BJ (cell line): ENCODE data around the gene PSME1. TPM values are rescaled to one million over a fixed set of nuclear protein-coding genes. Genes with fewer than 3 reads are reported as not detected.

Source experiments
- CTCF ChIA-PET: fragments of 350-600 bp; formaldehyde crosslinking; extraction: SDS; loops from one replicate; lab custom pipeline; 2021; ENCODE audit warnings: antibody characterized with exemption, inconsistent platforms; lab: Yijun Ruan, JAX
- POLR2A ChIA-PET: fragments of 300-600 bp; sonication (Branson Sonifier 250); formaldehyde crosslinking; extraction: SDS; loops from one replicate; lab custom pipeline; 2021; ENCODE audit warnings: antibody characterized with exemption; lab: Charles Lee
- DNase-seq: peaks from one replicate; pipeline ENCODE4 v3.0.0-alpha.2; 2011; ENCODE audit warnings: low read depth
- H3K27me3 ChIP-seq: 2 replicates; pipeline ENCODE4 v1.6.0; 2011; ENCODE audit warnings: low read length; ENCODE audit not compliant: control insufficient read depth, insufficient read depth
- H3K36me3 ChIP-seq: 2 replicates; pipeline ENCODE4 v1.5.1; 2011; ENCODE audit warnings: low read length; ENCODE audit not compliant: control insufficient read depth, insufficient read depth
- H3K4me3 ChIP-seq: 2 replicates; pipeline ENCODE4 v1.5.1; 2011; ENCODE audit warnings: low read depth, mild to moderate bottlenecking, control low read depth, low read length
- polyA plus RNA-seq: library from polyadenylated mRNA; depleted of rRNA; stranded (reverse); fragments of >200 nt; gene quantifications from 2 replicates; pipeline ENCODE4 v1.2.3, GENCODE V29; 2011
- TF ChIP-seq, protein P1 (sequence below): IDR thresholded peaks from 2 replicates; pipeline ENCODE4 v1.5.1; 2011; ENCODE audit warnings: low read depth, mild to moderate bottlenecking, control low read depth, inconsistent platforms, low read length, moderate library complexity; ENCODE audit not compliant: insufficient read depth

PSME1 gene
- polyA plus RNA-seq, 1 experiment, result 106 TPM

DNA sequence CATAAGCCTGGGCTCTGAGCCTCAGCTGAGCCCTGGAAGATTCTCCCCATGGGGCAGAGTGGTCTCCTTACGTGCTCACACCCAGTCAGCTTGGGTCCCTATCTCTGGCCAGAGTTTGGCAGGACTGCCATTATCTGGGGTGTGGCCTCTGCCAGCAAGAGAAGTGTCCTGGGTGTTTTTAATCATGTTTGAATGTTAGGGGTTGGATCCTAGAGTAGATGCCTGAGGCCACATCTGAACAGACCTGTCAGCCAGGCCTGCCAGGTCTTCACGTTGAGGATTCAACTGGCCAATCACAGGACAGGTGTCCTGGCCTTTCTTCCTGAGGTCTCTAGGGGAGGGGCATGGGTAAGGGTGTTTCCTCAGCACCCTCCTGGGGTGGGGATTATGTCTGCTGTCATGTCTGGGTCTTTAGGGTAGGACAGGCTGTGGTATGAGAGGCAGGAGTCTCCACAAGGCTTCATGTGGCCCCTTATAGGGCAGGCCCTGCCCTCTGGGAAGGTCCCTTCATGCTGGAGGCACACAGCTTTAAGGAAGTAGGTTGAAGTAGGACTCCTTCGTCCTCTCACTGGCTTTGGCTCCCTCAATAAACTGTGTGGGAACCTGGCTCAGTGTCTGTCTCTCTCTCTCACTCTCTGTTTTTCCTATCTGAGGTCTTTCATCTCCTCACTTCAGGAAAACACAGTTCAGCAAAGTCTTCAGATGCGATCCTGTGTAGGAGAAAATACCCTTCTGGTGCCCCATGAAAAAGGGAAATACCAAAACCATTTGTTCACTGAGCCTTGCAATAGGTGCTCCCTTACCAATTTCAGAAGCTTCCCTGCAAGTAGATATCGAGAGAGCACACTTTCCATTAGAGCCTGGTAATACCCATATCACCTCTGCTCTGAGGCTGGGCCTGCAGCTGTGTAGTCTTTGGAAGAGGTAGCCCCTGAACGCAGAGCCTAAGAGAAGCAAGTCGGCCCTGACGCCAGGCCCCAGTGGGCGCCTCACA is 12.3 kb upstream of the PSME1 start:
- no peaks in the 10 kb centered on the region for H3K27me3 ChIP-seq
- TF ChIP-seq, protein P1, sequence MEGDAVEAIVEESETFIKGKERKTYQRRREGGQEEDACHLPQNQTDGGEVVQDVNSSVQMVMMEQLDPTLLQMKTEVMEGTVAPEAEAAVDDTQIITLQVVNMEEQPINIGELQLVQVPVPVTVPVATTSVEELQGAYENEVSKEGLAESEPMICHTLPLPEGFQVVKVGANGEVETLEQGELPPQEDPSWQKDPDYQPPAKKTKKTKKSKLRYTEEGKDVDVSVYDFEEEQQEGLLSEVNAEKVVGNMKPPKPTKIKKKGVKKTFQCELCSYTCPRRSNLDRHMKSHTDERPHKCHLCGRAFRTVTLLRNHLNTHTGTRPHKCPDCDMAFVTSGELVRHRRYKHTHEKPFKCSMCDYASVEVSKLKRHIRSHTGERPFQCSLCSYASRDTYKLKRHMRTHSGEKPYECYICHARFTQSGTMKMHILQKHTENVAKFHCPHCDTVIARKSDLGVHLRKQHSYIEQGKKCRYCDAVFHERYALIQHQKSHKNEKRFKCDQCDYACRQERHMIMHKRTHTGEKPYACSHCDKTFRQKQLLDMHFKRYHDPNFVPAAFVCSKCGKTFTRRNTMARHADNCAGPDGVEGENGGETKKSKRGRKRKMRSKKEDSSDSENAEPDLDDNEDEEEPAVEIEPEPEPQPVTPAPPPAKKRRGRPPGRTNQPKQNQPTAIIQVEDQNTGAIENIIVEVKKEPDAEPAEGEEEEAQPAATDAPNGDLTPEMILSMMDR, result no peak
- DNase-seq, result no peak
- H3K4me3 ChIP-seq, result no peak overlapping the region
- ChIA-PET CTCF (interaction anchor here (1.4 to 2.0 kb wide), 2 partner anchors 15 to 37 kb away, joined by 4 to 7 read pairs; partner anchors contain the start of gene IRF9), POLR2A (no interaction called here)
- peaks cover 14% of the 10 kb centered on the region for H3K36me3 ChIP-seq

DNA sequence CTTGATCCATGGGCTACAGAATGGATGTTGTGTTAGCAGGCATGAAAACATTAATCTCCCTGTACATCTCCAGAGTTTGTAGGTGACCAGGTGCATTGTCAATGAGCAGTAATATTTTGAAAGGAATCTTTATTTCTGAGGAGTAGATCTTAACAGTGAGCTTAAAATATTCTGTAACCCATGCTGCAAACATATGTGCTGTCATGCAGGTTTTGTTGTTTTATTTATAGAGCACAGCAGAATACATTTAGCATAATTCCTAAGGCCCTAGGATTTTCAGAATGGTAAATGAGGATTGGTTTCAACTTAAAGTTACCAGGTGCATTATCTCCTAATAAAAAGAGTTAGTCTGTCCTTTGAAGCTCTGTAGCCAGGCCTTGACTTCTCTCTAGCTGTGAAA is 9.1 kb upstream of the PSME1 start:
- Histone ChIP-seq H3K36me3 (peaks cover 2% of the 10 kb centered on the region; the same call in 1 of the 2 replicates), H3K4me3 (no peak overlapping the region), H3K27me3 (no peaks in the 10 kb centered on the region)
- ChIA-PET POLR2A (no interaction called here), CTCF (interaction anchor here (1.2 kb wide), 1 partner anchor 9 kb away, joined by 3 read pairs; the partner anchor contains the start of gene PSME1)
- DNase-seq, result no peak
- TF ChIP-seq, protein P1, result no peak

DNA sequence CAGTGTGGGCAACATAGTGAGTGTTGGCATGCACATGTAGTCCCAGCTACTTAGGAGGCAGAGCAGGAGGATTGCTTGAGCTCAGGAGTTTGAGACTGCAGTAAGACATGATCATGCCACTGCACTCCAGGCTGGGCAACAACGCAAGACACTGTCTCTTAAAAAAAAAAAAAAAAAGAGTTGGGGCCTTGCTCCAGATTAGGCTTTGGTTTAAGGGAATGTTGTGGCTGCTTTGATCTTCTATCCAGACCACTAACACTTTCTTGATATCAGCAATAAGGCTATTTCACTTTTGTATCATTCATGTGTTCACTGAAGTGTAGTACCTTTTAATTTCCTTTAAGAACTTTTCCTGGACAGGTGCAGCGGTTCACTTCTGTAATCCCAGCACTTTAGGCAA is 8.3 kb upstream of the PSME1 start:
- peaks cover 2% of the 10 kb centered on the region; the same call in 1 of the 2 replicates for H3K36me3 ChIP-seq

DNA sequence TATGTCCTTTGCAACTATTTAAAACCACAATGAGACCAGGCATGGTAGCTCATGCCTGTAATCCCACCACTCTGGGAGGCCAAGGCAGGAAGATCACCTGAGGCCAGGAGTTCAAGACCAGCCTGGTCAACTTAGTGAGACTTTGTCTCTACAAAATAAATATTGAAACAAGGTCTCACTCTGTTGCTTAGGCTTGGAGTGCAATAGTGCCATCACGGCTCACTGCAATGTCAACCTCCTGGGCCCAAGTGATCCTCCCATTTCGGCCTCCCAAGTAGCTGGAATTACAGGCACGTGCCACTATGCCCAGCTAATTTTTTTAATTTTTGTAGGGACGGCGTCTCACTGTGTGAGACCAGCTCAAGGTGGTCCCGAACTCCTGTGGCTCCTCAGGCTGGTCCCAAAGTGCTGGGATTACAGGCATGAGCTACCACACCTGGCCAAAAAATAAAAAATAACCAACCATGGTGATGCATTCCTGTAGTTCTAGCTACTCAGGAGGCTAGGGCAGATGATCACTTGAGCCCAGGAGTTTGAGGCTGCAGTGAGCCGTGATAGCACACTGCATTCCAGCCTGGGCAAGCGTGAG is 6.5 kb upstream of the PSME1 start:
- TF ChIP-seq, protein P1, result no peak
- Histone ChIP-seq H3K4me3 (no peak overlapping the region), H3K36me3 (no peaks in the 10 kb centered on the region), H3K27me3 (no peaks in the 10 kb centered on the region)
- DNase-seq, result no peak
- ChIA-PET POLR2A (no interaction called here), CTCF (interaction anchor here (0.9 to 1.0 kb wide), 2 partner anchors 9 to 39 kb away, joined by 3 to 5 read pairs; no protein-coding TSS in a partner anchor)

More for the DNA sequence above, 8.3 kb upstream of the PSME1 start:
- Histone ChIP-seq H3K4me3 (no peak overlapping the region), H3K27me3 (no peaks in the 10 kb centered on the region)
- DNase-seq, result no peak
- ChIA-PET POLR2A (no interaction called here), CTCF (no interaction called here)
- TF ChIP-seq, protein P1, result no peak

DNA sequence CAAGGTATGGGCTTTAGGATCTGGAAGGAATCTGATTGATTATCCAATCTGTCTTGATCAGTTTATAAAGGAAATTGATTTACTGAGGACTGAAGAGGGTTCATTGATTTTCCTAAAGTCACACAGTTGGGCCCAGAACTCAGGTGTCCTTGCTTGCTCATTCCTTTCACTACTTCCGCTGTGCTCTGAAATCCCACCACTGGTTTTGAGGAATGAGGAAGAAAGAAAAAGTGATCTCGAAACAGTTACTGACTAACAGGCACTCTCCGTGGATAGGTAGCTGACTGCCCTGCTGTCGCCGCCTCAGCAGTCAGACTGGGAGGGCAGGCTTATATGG is 5.6 kb upstream of the PSME1 start, which contains the start of gene FITM1:
Gene FITM1 (plus strand): TSS at position 280 of the 337 bp plus-strand sequence. CDS start 905 bp downstream, outside the sequence.
- no peaks in the 10 kb centered on the region for H3K27me3 ChIP-seq
- no peak within 1 kb of the TSS for H3K4me3 ChIP-seq
- TF ChIP-seq, protein P1, result no peak
- ChIA-PET CTCF (no interaction called here), POLR2A (no interaction called here)
- no peak for DNase-seq
- no peaks in the 10 kb centered on the region for H3K36me3 ChIP-seq
